Hematopoietic multipotent progenitor cell treated with erythropoietin and hydrocortisone succinate and interleukin-3 and kit ligand, for 6 days (in vitro differentiated cells): ENCODE data around the gene DSCAM.

Experiments
- DNase-seq: peaks from one replicate; pipeline ENCODE4 v3.0.0-alpha.2; 2015

Gene DSCAM

DNA sequence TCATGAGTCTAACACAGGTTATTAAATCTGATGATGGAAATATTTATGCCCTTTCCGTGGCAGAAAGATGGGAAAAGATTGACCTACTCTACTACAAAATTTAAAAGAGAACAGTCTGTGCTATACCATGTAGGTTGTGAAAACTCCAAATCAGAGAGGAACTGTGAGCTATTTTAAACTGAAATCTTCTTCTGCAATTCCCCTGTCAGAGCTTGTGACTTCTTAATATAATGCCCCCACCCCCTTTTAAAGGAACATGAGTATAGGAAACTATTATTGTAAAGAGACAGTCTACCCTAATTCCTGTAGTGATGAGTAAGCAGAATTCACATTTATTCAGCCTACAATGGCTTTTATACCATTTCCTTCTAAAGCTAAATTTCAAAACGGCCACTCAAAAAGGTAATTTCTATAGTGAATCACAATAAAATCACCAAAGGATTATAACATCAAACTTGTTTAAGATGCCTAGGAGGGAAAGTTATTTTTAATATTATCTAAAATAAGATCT is 11.7 kb downstream of the DSCAM start:
- no peak for DNase-seq

DNA sequence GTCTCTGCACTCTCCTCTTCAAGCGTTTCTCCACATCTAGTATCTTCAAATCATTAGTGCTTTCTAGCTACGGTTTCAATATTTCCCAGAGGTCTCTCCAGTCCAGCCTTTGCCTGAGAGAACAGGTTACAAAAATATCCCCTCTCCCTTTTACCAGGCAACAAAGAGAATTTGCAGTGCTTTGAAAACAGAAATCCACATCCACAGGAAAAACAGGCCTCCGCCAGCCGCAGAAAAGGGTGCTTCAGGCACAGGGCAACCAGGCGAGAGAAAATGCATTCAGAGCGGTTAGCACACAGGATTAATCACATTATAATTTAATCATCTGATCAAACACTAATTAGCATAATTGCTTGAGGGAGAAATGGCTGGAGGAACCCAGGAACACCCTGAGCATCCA is 13.8 kb downstream of the DSCAM start:
- no peak for DNase-seq

DNA sequence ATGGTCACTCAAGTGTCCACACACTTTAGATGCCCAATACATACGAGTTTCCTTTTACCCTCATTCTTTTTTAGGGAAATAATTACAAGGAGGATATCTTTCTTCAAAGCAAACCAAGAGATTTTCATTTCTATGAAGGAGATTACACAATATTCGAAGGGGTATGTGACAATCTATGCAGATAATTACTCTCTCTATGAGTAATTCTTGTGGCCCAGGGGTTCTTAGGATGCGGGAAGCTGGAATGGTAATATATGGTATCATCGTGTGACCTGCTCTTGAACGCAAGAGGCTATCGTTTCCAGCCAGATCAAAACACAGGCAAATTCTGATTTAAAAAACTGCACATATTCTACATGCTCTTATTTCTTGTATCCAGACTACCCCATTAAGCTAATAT is 14.6 kb downstream of the DSCAM start:
- no peak for DNase-seq

DNA sequence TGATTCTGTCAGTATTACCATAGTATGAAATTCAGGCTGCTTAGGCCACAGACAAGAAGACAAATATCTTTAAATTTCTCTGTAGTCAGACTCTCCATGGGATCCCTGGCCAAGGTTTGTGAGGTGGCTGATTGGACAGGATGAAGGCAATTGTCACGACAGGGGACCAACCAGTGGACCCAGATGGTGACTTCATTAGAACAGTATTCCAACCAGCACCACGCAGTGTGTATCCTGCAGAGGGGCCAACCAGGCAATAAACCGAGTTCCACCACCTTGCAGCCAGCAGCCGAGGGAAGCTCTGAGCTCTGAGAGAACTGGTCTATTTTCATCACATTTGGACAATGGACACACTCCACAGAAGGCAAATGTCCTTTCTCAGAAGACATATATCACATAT is 16.1 kb downstream of the DSCAM start:
- no peak for DNase-seq

DNA sequence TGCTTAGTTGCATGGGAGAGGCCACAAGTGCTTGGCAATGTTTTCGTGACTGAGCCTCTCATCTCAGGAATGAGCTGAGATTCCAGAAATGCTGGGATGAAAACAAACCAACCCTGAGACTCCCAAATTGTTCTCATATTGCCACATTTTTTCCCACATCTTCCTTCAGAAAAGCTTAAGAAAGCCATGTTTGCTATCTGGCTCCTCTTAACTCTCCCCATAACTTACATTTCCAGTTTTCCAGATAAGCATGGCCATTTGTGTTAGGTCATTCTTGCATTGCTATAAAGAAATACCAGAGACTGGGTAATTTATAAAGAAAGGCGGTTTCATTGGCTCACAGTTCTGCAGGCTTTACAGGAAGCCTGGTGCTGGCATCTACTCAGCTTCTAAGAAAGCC is 17.2 kb downstream of the DSCAM start:
- no peak for DNase-seq

DNA sequence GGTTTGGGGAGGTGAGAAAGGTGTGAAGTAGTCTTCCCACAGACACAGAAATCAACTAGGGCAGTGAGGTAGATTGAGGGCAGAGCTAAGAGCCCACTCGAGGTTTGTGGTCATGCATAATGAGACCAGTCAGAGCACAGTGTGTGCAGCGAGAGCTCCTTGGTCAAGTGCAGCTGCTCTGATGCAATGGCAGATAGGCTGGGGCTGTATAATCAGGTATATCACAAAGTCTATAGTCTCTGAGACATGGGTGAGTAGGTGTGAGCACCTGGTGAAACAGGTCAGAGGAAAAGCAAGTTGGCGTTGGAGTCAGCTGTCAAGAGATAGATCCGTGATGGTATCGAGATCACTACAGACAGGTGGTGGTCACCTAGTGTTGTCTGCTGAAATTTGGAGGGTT is 17.6 kb downstream of the DSCAM start:
- DNase-seq, result no peak

DNA sequence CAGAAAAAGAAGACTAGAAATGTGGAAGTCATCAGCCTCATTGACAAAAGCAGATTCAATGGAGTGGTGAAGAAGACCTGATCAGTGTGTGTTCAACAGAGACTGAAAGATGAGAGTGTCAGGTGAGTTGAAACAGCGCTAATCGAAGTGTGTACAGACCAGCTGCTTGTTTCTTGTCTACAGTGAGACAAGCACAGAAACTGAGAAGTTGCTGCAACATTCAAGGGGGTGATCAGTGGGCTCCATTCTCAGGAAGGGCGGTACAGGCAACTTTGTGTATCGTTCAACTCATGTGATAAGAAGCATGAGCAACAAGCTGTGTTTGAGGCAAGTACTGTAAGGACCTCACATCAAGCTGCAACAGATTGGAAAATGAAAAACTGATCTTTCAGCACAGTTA is 19.4 kb downstream of the DSCAM start:
- DNase-seq, result no peak

DNA sequence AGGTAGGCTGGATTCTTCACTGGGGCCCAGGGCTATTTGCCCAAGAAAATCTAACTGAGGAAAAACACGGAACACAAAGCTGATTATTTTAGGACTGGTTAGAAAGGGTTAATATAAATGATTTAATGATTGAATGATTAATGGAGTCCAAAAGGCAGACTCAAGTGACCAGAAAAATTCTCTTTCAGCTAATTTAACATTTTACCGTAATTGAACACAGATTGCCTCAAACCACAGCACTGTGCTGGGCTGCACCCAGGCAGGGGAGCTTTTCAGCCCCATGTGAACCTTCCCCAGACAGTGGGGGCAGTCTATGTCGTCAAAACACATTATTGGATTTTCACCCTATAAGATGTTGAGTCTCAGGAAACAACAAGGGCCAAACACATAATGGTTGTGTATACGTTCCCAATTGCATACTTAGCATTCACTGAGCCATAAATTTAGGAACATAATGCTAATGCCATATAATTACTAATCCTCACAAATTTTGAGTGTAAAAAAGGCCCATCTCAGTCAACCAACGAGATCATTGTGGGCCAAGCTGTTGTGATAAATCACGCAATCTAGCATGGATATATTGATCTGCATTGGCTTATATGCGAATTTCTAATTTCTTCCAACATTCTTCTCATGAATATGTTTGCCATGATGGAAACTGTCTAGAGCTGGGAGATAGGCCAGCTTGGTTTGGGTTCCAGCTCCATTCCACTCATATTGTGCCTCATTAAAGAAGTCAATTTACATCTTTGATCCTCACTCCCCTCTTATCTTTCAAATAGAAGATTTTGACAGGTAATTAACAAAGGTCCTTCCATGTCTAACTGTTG is 27.7 kb downstream of the DSCAM start:
- no peak for DNase-seq

DNA sequence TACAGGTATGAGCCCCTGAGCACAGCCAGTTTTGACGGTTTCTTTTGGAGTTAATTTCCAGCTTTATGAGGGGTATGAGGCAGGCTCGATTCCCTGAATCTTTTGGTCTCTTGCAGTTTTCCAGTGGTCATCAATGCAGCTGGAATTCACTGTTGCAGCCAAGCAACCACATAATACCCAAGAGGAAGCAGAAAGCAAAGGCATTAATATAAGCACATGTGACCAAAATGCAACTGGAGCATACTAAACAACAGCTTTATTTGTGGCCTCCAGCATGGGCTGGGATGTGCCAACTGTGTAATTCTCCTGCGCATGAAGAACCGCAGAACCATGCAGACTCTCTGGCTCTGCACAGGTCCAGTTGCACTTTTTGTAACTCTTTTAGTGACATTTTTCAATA is 33.0 kb downstream of the DSCAM start:
- DNase-seq, result no peak

DNA sequence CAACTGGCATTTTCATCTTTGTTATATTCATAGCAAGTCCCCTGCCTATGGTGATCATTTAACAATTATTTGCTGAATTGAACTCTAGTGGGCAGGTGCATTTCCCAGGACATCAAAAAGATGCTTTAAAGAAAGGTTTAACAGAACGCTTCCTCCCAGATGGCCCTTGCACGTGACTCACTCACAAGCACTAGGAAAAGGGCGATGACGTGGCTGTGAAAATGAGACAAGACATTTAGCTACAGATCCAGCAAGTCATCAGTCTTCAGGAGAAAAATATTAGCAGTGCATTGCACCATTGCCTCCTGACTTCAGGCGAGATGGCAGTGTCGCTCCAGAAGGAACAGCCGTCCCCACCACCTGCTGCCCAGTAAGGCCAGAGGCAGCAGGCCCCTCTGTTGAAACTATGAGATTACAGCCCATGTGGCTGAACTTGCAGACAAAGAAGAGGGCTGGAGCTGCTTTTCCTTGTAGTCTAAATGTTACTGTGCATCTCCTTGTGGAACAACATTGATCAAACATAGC is 37.2 kb downstream of the DSCAM start:
- DNase-seq, result no peak

DNA sequence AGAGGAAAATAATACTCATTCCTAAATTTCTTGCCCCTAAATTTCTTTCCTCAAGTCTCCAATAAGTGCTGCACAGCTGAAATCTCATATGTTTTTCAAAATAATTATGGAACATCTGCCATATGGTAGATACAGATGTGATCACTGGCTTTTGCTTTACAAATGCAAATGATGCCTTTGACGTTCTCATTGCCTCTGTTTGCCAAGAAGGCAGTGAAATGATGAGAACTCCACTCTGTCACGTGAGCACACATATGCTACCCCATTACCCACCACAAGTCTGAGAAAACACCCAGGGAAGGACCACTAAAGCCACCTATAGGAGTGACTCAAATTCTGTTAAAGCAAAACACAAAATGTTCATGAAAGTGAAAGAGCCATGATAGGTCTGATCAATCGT is 43.9 kb downstream of the DSCAM start:
- no peak for DNase-seq

DNA sequence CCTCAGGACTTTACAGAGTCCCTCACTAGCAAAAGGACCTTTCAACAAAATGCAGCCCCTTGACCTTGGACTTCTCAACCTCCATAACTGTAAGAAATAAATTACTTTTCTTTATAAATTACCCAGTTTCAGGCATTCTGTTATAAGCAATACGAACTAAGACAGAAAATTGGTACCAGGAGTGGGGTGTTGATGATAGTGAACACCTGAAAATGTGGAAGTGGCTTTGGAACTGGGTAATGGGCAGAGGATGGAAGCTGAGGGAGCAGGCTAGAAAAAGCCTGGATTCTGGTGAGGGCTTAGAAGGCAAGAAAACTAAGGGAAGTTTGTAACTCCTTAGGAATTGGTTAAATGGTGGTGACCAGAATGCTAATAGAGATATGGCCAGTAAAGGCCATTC is 46.8 kb downstream of the DSCAM start:
- no peak for DNase-seq

DNA sequence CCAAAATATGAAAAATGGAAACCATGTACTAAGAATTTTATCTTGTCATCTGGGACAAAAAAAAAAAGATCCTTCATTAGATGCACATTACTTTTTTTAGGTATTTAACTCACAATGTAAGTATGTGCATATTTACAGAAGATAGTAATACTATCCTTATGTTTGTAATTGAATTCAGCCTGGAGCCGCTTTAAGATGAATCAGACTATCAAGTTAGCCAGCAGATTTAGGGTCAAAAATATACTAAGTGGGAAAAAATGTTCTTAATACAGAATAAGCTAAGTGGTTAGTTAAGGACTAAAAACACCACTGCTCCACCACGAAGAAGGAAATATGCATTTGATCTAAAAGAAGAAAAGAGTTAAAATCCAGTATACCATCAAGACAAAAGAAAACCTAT is 49.1 kb downstream of the DSCAM start:
- DNase-seq, result no peak

DNA sequence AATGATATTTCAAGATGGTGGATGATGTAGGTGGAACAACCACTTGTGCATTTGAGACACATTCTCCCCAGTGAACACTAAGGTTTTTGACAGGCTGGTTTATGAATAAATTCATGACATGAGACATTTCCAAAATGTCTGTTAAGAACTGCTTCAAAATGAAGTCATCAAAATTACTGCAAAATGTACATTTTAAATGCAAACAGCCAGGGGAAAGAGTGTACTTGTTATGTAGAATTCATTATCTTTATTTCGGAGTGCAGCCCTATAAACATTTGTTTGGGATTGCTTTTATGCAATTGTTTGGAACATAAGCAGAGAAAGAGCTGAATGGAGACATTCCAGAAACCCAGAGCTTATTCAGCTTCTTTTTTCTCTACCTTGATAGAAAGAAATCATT is 49.5 kb downstream of the DSCAM start:
- DNase-seq, result no peak

DNA sequence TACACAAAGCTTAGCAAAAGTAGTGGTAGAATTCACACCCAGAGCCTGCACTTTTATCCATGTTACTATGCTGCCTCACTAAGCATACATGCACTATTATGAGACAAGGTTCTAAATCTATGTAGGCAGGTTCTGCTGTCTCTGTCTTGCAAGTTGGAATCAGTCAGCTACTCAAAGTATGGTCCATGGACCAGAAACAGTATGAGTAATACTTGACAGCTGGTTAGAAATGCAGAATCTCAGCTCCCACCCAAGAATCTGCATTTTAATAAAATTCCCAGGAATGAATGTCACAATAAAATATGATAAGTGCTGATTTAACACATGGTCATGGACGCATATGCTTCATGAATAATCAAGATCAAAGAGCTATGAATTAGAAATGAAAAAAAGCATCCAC is 50.5 kb downstream of the DSCAM start:
- DNase-seq, result no peak

DNA sequence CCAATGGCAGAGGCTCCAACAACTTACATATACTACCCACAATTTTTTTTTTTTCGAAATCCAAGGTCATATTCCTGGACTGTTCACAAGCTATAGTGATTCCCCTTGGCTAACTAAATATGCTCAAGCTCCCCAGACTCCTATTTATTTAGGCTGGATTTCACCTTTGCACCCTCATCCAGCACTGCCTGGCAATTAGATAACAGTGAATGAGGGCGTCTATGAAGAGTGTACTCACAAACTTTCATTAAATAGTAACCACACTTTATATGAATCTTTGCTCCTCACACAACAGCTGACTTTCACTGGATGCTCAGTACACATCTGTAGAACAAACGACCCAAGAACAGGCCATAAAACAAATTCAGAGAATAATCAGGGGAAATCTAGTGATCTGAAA is 51.6 kb downstream of the DSCAM start:
- no peak for DNase-seq

DNA sequence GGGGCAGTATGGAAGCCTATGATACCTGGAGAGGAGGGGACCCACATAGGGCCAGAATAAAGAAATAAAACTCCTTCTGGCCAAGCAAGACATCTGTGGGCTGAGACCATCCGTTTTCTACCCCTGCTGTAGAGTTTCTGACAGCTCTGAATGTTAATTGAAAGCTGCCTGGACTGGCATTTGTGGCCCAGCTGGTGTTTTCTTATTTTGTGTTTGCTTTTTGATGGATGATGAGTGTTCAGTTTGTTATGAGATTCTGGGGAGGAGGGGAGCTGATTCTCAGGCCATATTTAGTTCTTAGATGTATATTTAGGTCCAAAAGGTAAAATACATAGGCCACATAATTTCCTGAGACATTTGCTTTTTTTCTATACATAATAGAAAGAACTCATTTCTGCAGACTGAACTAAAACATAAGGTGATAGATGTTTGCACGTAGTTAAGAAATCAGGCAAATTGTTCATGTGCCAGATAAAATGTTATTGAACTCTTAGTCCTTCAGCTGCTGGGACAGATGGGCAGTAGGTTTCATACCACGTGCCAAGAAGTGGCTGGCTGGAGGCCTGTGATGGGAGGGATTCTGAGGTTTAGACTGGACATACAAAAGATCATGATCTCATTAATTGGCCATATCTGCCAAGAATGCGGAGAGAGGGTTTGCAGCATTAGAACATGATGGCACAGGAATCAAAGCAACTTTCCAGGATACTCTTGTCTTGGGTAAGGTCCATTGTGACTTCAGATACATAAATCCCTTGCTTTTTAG is 54.1 kb downstream of the DSCAM start:
- no peak for DNase-seq

DNA sequence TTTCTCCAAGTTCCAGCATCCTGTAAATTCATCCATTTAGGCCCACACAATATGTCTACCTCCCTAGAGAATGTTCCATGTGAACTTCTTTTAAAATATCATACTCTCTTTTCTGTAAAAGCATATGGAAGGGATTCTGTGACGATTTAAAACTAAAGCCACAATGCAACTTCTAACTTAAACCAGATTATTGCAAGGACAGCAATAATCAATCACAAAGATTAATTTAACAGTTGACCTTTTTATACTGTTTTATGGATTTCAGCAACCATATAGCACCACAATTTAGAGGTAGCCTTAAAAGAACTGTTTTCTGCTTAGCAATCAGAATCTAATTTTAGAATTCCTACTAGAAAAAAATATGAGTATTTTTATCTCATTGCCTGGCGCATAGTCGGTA is 58.3 kb downstream of the DSCAM start:
- DNase-seq, result no peak

DNA sequence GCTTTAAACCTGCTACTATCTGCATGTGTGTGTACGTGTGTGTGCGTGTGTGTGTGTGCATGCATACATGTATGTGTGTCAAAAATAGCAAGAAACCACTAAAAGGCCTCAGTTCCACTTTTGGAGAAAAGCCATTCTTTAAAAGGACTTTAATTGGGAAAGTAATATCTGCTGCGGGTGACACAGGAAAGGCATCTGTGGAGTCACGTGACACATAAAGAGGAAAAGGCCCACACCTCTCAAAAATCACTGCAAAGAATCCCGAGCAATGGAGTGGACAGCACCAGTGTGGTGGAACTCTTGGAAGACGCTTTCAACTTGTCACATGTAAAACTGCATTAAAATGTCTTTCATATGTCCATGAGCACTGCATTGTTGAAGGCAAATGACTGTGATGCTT is 63.6 kb downstream of the DSCAM start:
- DNase-seq, result no peak

DNA sequence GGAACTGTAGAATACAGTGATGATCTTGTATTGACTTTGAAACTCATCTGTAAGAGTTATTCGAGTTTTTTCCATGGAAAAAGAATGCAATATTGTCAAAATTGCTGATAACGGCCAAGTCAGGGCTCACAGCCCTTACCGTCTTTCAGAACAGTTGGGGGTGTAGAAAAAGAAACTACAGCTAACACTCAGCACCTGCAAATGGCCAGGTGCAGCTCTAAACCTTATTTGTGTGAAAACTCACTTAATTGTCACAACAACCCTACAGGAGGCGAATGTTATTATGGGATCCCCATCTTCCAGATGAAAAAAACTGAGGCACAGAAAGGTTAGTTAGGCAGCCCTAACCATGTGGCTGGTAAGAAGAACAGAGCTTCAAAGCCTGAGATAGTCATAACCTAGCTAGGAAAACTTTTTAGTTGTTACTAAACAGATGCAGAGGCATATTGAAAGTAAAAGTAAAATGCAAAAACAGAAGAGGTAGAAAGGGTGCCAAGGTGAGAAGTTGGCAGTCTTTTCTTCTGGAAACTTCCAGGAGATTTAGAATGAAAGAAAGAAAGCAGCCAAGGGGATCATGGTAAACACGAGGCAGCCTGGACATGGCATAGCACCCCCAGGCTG is 76.4 kb downstream of the DSCAM start:
- DNase-seq, result no peak

DNA sequence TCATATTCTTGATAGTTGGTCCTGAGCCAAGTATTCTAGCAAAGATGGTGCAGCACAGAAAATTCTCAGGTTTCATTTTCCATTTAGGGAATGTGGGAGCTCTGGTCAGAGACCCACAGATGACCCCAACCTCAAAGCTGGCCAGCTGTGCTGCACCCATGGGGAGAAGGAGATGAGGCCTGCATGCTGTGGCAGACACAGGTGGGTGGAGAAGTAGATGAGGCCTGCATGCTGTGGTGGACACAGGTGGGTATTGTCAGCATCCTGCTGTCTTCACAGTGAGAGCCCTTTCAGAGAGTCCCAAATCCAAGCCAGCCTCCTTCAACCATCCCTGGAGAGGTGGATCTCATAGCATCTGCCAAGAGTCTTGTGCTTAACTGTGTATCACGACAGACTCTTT is 77.7 kb downstream of the DSCAM start:
- DNase-seq, result no peak

DNA sequence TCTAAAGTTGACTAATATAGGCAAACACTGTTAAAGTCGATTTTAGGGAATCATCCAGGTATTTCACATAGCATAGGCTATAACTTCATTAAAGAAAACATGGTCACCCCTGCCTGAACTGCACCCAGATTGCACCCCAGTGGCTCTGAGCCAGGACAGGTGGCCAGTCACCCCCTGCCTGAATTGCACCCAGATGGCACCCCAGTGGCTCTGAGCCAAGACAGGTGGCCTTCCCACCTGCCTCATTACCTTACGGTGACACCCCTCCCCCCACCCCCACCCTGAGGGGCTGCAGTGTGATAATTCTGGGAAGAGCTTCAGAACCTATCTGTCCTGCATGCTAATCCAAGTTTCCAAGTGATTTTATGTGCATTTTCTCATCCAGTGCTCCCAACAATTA is 78.9 kb downstream of the DSCAM start:
- DNase-seq, result no peak

DNA sequence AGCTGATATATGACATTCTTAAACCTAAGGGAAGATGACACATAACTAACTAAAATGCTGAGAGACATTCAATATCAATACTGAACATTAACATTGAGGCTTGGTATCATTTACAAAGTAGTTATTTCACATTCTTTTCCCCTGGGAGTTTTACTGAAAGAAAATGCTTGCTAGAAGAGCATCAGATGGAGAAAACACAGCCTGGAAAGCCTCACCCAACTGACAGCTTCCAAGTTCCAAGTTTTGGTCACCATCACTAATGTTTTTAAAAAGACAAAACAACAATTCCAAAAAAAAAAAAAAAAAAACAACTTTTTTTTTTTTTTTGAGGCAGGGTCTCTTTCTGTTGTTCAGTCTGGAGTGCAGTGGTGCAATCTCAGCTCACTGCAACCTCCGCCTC is 80.6 kb downstream of the DSCAM start:
- no peak for DNase-seq

DNA sequence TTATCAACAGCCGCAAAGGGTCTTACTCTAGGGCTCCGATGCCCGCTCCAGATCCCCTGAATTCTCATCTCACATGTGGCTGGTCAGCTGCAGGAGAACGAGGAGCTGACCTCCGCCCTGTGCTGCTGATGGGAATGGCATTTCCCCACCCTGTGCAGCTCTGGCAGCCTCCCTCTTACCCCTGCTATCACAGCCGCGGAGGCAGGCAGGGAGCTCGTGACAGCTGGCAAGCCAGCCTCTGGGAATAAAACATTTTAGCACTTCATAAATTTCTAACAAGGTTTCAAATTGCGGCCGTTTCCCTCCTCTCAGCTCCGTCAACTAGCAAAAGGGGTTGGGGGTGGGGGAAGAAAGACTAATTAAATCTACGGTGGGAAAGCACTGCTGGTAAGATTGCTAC is 81.1 kb downstream of the DSCAM start:
- no peak for DNase-seq
